K562 (cell line): Measurements from ENCODE around the gene OXA1L. TPM values are rescaled to one million over a fixed set of nuclear protein-coding genes. Genes with fewer than 3 reads are reported as not detected.

ENCODE experiments used
- ATAC-seq: fragments of 200-7000 bp; cut with Tn5 transposase; 3 replicates; pipeline ENCODE4 v1.9.1; 2020; ENCODE audit warnings: moderate library complexity
- BruUV-seq: library from RNA; stranded (reverse); fragments of 400-500 nt; replicated peaks from 2 replicates; lab custom pipeline; 2021; lab: Mats Ljungman, UMichigan
- CTCF ChIA-PET: fragments of 300-600 bp; formaldehyde crosslinking; extraction: SDS; loops from one replicate; lab custom pipeline; 2021; ENCODE audit warnings: low intra/inter-chr PET ratio; lab: Yijun Ruan, JAX
- POLR2A ChIA-PET: fragments of 300-600, 350-650 bp; sonication (Branson Sonifier 250); formaldehyde crosslinking; extraction: SDS; loops from one replicate; lab custom pipeline; 2021; ENCODE audit warnings: antibody characterized with exemption, inconsistent platforms; lab: Yijun Ruan, JAX
- DNase-seq, 4 experiments: peaks; one replicate each; pipeline versions ENCODE4 v3.0.0 to v3.0.0-alpha.2; 2011 to 2018; ENCODE audit warnings: low spot score in 3 of 4, mixed read lengths in 3 of 4; ENCODE audit errors: extremely low read depth in 1 of 4
- FAIRE-seq: peaks from 2 replicates; lab custom pipeline; 2011; peaks lifted over from hg19 to GRCh38; lab: Jason Lieb, UNC
- H2AFZ ChIP-seq: 2 replicates; pipeline ENCODE4 v1.6.0; 2011; ENCODE audit warnings: low read depth, low read length, control low read depth, inconsistent platforms
- H3K27ac ChIP-seq: fragments of 200-600 bp; 3 replicates; pipeline ENCODE4 v1.8.0; 2011; ENCODE audit warnings: low read depth, mild to moderate bottlenecking, control low read depth, inconsistent platforms, low read length, moderate library complexity, mixed read lengths; ENCODE audit errors: extremely low read depth
- H3K27me3 ChIP-seq, 2 experiments: fragments of 300-600 bp in 1 of 2; 2 replicates in 1 of 2; 3 replicates in 1 of 2; pipeline versions ENCODE4 v1.6.0 to v1.8.0; 2011; ENCODE audit warnings: inconsistent platforms in 2 of 2, low read length in 2 of 2, mild to moderate bottlenecking in 1 of 2, mixed read lengths in 1 of 2, moderate library complexity in 1 of 2; ENCODE audit not compliant: control insufficient read depth in 2 of 2, insufficient read depth in 2 of 2
- H3K36me3 ChIP-seq: fragments of 300-600 bp; 3 replicates; pipeline ENCODE4 v1.8.0; 2011; ENCODE audit warnings: mild to moderate bottlenecking, low read length, inconsistent platforms; ENCODE audit not compliant: control insufficient read depth, insufficient read depth
- H3K4me1 ChIP-seq, 2 experiments: fragments of 200-600 bp in 1 of 2; replicated peaks in 1 of 2; 2 replicates in 1 of 2; 3 replicates in 1 of 2; pipeline versions ENCODE4 v1.5.1 to v1.8.0; 2011; ENCODE audit warnings: inconsistent platforms in 2 of 2, low read length in 2 of 2, mild to moderate bottlenecking in 1 of 2, mixed read lengths in 1 of 2, moderate library complexity in 1 of 2; ENCODE audit not compliant: control insufficient read depth in 2 of 2, insufficient read depth in 2 of 2
- H3K4me2 ChIP-seq: 2 replicates; pipeline ENCODE4 v1.6.1; 2011; ENCODE audit warnings: low read length, control low read depth, inconsistent platforms, mixed read lengths; ENCODE audit not compliant: insufficient read depth
- H3K4me3 ChIP-seq: fragments of 200-600 bp; sonication (generic), shearing (Covaris generic); 2 replicates; pipeline ENCODE4 v1.5.1; 2016; ENCODE audit warnings: control low read depth, inconsistent platforms
- H3K79me2 ChIP-seq: fragments of 200-600 bp; 3 replicates; pipeline ENCODE4 v1.8.0; 2011; ENCODE audit warnings: low read length, inconsistent platforms; ENCODE audit not compliant: control insufficient read depth, insufficient read depth
- H3K9ac ChIP-seq, 2 experiments: 2 replicates each; pipeline versions ENCODE4 v1.6.0 to v1.6.1; 2011; ENCODE audit warnings: low read depth in 2 of 2, low read length in 2 of 2, control low read depth in 1 of 2, inconsistent platforms in 1 of 2, mild to moderate bottlenecking in 1 of 2, mixed read lengths in 1 of 2; ENCODE audit not compliant: insufficient read depth in 1 of 2
- H3K9me1 ChIP-seq: one replicate; pipeline ENCODE4 v1.6.0; 2011; ENCODE audit warnings: inconsistent platforms, mild to moderate bottlenecking, low read length, moderate library complexity; ENCODE audit not compliant: control insufficient read depth, insufficient read depth
- H3K9me3 ChIP-seq: replicated peaks from 2 replicates; pipeline ENCODE4 v1.5.1; 2011; ENCODE audit warnings: low read depth, low read length, inconsistent platforms; ENCODE audit not compliant: control insufficient read depth, insufficient read depth
- H4K20me1 ChIP-seq: replicated peaks from 2 replicates; pipeline ENCODE4 v1.6.1; 2011; ENCODE audit warnings: low read length, inconsistent platforms, mixed read lengths; ENCODE audit not compliant: control insufficient read depth, insufficient read depth
- ATF7 ChIP-seq: fragments of 450-650 bp; IDR thresholded peaks from 2 replicates; pipeline ENCODE4 v1.7.1; 2014; ENCODE audit warnings: mild to moderate bottlenecking, moderate library complexity
- BRF1 ChIP-seq: IDR thresholded peaks from 3 replicates; pipeline ENCODE4 v1.6.1; 2011; ENCODE audit warnings: borderline replicate concordance, mild to moderate bottlenecking; ENCODE audit not compliant: insufficient read length; ENCODE audit errors: extremely low read depth
- ERF ChIP-seq: fragments of 450-650 bp; formaldehyde crosslinking; IDR thresholded peaks from 2 replicates; pipeline ENCODE4 v1.4.0; 2020; ENCODE audit warnings: mild to moderate bottlenecking, mixed read lengths
- ETV5 ChIP-seq: sonication (generic); formaldehyde crosslinking; IDR thresholded peaks from 2 replicates; pipeline ENCODE4 v1.4.0; 2020; ENCODE audit warnings: low read depth, mild to moderate bottlenecking, missing genetic modification reagents
- NUFIP1 ChIP-seq: fragments of 450-650 bp; IDR thresholded peaks from 2 replicates; pipeline ENCODE4 v1.6.1; 2018; ENCODE audit not compliant: partially characterized antibody
- POLR2AphosphoS2 ChIP-seq: IDR thresholded peaks from 2 replicates; pipeline ENCODE4 v1.6.1; 2012; ENCODE audit warnings: low read length, improper control_type of control experiment
- RUNX1 ChIP-seq: sonication (generic); IDR thresholded peaks from 2 replicates; pipeline ENCODE4 v1.6.1; 2016; ENCODE audit warnings: antibody characterized with exemption, low read depth
- ZNF140 ChIP-seq: fragments of 250-450 bp; sonication (Bioruptor Pico); IDR thresholded peaks from 2 replicates; pipeline ENCODE4 v1.8.0; 2021; ENCODE audit warnings: moderate library complexity, mild to moderate bottlenecking, inconsistent platforms
- WGBS: fragments of 100-300 bp; shearing (Covaris generic); methylation state at CpG from one replicate; pipeline ENCODE4 v1.1.6; 2016; ENCODE audit warnings: low coverage, mixed read lengths; ENCODE audit not compliant: insufficient coverage; ENCODE audit errors: missing lambda C conversion rate; 5-methylcytosine and 5-hydroxymethylcytosine counted together
- in situ Hi-C: fragments of 300-500 bp; cut with MboI; formaldehyde crosslinking; loops from 4 replicates; pipeline ENCODE4 v1.15.0; 2018; ENCODE audit warnings: inconsistent platforms, mixed read lengths
- intact Hi-C: fragments of 100-400 bp; cut with micrococcal nuclease; formaldehyde crosslinking; loops from 2 replicates; pipeline ENCODE4 v1.14.2; 2022
- polyA plus RNA-seq, 8 experiments: library from polyadenylated mRNA; depleted of rRNA in 4 of 8; stranded (reverse) in 5 of 8; unstranded in 3 of 8; fragments of >200 nt; fragmentation: Nextera tagmentation in 2 of 8; fragmentation: Illumina TruSeq in 1 of 8; extraction: Ambion mirVana in 2 of 8; extraction: Trizol in 1 of 8; gene quantifications; 2 replicates each; pipeline versions ENCODE4 v1.2.1 to v1.2.3, GENCODE V29; 2011 to 2014; ENCODE audit warnings: inconsistent platforms in 1 of 8, missing spikeins in 1 of 8
- total RNA-seq, 7 experiments: library from RNA; depleted of rRNA in 6 of 7; stranded (reverse); fragments of >200 nt in 6 of 7; fragmentation: Illumina TruSeq in 2 of 7; extraction: Trizol in 2 of 7; gene quantifications; 2 replicates each; pipeline versions ENCODE4 v1.2.1 to v1.2.3, GENCODE V29; 2011 to 2021; ENCODE audit warnings: low replicate concordance in 1 of 7
- TF ChIP-seq, protein P1 (sequence below), 3 experiments: fragments of 200-800 bp in 1 of 3; sonication (Bioruptor generic) in 1 of 3; sonication (generic) in 1 of 3; formaldehyde crosslinking in 1 of 3; IDR thresholded peaks; 2 replicates each; pipeline versions ENCODE4 v1.6.1 to v1.8.0; 2016 to 2022; ENCODE audit warnings: mild to moderate bottlenecking in 2 of 3, missing compliant biosample characterization in 2 of 3, missing genetic modification characterization in 2 of 3, missing genetic modification reagents in 1 of 3
- TF ChIP-seq, protein P2 (sequence below), 3 experiments: IDR thresholded peaks in 2 of 3; conservative IDR thresholded peaks in 1 of 3; 2 replicates each; pipeline ENCODE4 v1.5.1; 2011 to 2012; ENCODE audit warnings: low read length in 3 of 3, mild to moderate bottlenecking in 3 of 3, control low read depth in 2 of 3, improper control_type of control experiment in 1 of 3, inconsistent platforms in 1 of 3, low read depth in 1 of 3, mixed read lengths in 1 of 3, moderate library complexity in 1 of 3; ENCODE audit not compliant: insufficient read depth in 2 of 3
- TF ChIP-seq, protein P3 (sequence below): fragments of 250-450 bp; sonication (Bioruptor Pico); IDR thresholded peaks from 2 replicates; pipeline ENCODE4 v1.9.0; 2021; ENCODE audit warnings: mild to moderate bottlenecking, inconsistent platforms
- TF ChIP-seq, protein P4 (sequence below): sonication (generic); formaldehyde crosslinking; IDR thresholded peaks from 2 replicates; pipeline ENCODE4 v1.8.1; 2023; ENCODE audit warnings: mild to moderate bottlenecking, missing genetic modification reagents

Gene OXA1L
- total and polyA plus RNA-seq, 9 of the 15 experiments (the other 6 are each of a cell fraction or from before 2014, with no cell fraction given), result 100 to 204 (median 145) TPM

DNA sequence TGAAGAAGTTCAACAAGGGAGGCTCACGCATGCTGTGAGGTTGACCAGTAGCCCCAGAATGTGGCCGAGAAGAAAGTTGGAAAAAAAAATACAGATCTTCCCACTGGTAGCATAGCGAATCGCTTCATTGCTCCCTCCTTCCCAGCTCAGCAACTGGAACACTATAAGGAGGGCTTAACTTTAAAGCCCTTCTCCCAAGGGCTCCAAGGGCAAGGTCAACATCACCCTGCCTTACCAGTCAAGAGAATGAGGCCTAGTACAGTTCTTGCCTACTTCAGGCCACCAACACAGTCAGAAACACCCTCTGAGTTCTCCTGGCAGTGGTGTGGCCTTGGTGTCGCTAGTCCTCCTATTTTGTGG, 14.4 kb downstream of the OXA1L start:
- FAIRE-seq (no peak), ATAC-seq (no peak), DNase-seq (no peak)
- Histone ChIP-seq H3K4me2 (no peak overlapping the region), H4K20me1 (no peaks in the 10 kb centered on the region), H3K27ac (no peak overlapping the region), H3K9me3 (no peaks in the 10 kb centered on the region), H3K79me2 (no peaks in the 10 kb centered on the region), H3K27me3 (no peaks in the 10 kb centered on the region), H3K9ac (no peak overlapping the region), H3K36me3 (no peaks in the 10 kb centered on the region), H2AFZ (peak overlapping the region; percentile 68), H3K9me1 (no peaks in the 10 kb centered on the region), H3K4me1 (peaks cover 0 to 8% of the 10 kb centered on the region in 2 experiments; a peak in 3 of 5 replicates), H3K4me3 (no peak overlapping the region)
- no TSS peak for BruUV-seq
- CTCF ChIA-PET, result interaction anchor here (5.5 kb wide), 1 partner anchor 72 kb away, joined by 68 read pairs; no protein-coding TSS in a partner anchor
- intact Hi-C loops (no loop called here), in situ Hi-C loops (no loop called here)
- WGBS, result 57% methylated on average over 5 of the region's 5 CpGs
- POLR2A ChIA-PET, result interaction anchor here (0.7 to 1.8 kb wide), 3 partner anchors 13 to 32 kb away, joined by 3 to 5 read pairs (median 3); no protein-coding TSS in a partner anchor
- TF ChIP-seq ERF (CRISPR knock-in tag), result no peak
- TF ChIP-seq, protein P1, sequence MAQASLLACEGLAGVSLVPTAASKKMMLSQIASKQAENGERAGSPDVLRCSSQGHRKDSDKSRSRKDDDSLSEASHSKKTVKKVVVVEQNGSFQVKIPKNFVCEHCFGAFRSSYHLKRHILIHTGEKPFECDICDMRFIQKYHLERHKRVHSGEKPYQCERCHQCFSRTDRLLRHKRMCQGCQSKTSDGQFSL (CRISPR knock-in tag; IDR thresholded peaks at IDR 0.05), result no peak
- TF ChIP-seq, protein P1 (tag; IDR thresholded peaks at IDR 0.05), result no peak
- no peak for TF ChIP-seq BRF1
- TF ChIP-seq POLR2AphosphoS2, result no peak
- TF ChIP-seq, protein P2, sequence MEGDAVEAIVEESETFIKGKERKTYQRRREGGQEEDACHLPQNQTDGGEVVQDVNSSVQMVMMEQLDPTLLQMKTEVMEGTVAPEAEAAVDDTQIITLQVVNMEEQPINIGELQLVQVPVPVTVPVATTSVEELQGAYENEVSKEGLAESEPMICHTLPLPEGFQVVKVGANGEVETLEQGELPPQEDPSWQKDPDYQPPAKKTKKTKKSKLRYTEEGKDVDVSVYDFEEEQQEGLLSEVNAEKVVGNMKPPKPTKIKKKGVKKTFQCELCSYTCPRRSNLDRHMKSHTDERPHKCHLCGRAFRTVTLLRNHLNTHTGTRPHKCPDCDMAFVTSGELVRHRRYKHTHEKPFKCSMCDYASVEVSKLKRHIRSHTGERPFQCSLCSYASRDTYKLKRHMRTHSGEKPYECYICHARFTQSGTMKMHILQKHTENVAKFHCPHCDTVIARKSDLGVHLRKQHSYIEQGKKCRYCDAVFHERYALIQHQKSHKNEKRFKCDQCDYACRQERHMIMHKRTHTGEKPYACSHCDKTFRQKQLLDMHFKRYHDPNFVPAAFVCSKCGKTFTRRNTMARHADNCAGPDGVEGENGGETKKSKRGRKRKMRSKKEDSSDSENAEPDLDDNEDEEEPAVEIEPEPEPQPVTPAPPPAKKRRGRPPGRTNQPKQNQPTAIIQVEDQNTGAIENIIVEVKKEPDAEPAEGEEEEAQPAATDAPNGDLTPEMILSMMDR (IDR thresholded peaks at IDR 0.05 in 2 of 3, conservative IDR thresholded peaks at IDR 0.05 in 1 of 3; ENCODE audit: insufficient read depth in 2 of 3, low read depth in 1 of 3, low read length in 3 of 3), result no peak
- TF ChIP-seq ZNF140 (CRISPR knock-in tag), result no peak
- TF ChIP-seq ETV5, result no peak
- no peak for TF ChIP-seq ATF7
- TF ChIP-seq, protein P3, sequence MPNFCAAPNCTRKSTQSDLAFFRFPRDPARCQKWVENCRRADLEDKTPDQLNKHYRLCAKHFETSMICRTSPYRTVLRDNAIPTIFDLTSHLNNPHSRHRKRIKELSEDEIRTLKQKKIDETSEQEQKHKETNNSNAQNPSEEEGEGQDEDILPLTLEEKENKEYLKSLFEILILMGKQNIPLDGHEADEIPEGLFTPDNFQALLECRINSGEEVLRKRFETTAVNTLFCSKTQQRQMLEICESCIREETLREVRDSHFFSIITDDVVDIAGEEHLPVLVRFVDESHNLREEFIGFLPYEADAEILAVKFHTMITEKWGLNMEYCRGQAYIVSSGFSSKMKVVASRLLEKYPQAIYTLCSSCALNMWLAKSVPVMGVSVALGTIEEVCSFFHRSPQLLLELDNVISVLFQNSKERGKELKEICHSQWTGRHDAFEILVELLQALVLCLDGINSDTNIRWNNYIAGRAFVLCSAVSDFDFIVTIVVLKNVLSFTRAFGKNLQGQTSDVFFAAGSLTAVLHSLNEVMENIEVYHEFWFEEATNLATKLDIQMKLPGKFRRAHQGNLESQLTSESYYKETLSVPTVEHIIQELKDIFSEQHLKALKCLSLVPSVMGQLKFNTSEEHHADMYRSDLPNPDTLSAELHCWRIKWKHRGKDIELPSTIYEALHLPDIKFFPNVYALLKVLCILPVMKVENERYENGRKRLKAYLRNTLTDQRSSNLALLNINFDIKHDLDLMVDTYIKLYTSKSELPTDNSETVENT (CRISPR knock-in tag), result no peak
- no peak for TF ChIP-seq NUFIP1
- TF ChIP-seq, protein P4, sequence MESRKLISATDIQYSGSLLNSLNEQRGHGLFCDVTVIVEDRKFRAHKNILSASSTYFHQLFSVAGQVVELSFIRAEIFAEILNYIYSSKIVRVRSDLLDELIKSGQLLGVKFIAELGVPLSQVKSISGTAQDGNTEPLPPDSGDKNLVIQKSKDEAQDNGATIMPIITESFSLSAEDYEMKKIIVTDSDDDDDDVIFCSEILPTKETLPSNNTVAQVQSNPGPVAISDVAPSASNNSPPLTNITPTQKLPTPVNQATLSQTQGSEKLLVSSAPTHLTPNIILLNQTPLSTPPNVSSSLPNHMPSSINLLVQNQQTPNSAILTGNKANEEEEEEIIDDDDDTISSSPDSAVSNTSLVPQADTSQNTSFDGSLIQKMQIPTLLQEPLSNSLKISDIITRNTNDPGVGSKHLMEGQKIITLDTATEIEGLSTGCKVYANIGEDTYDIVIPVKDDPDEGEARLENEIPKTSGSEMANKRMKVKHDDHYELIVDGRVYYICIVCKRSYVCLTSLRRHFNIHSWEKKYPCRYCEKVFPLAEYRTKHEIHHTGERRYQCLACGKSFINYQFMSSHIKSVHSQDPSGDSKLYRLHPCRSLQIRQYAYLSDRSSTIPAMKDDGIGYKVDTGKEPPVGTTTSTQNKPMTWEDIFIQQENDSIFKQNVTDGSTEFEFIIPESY (CRISPR knock-in tag), result no peak
- no peak for TF ChIP-seq RUNX1
